ENCODE data around the gene PSAPL1.

DNA sequence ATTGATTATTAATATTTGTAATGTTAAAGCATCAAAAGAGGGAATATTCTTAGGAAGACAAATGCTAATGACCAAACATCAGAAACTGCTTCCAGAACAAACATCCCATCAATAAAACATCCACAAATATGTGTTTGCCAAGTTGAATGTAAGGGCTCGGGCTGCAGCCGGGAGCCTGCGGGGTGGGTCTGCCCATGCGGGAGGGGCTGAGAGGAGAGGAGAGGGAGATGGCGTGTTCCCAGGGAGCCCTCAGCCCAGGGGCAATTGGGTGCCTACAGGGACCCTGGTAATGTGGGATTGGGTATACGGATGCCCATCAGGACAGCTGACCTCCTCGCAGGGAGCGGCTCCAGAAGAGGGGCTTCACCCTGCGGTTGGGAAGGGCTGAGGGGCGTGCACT, 38.4 kb upstream of the PSAPL1 start:
- TF ChIP-seq, protein P1, sequence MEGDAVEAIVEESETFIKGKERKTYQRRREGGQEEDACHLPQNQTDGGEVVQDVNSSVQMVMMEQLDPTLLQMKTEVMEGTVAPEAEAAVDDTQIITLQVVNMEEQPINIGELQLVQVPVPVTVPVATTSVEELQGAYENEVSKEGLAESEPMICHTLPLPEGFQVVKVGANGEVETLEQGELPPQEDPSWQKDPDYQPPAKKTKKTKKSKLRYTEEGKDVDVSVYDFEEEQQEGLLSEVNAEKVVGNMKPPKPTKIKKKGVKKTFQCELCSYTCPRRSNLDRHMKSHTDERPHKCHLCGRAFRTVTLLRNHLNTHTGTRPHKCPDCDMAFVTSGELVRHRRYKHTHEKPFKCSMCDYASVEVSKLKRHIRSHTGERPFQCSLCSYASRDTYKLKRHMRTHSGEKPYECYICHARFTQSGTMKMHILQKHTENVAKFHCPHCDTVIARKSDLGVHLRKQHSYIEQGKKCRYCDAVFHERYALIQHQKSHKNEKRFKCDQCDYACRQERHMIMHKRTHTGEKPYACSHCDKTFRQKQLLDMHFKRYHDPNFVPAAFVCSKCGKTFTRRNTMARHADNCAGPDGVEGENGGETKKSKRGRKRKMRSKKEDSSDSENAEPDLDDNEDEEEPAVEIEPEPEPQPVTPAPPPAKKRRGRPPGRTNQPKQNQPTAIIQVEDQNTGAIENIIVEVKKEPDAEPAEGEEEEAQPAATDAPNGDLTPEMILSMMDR (conservative IDR thresholded peaks at IDR 0.05; ENCODE audit: low read depth, low read length), result no peak
- TF ChIP-seq EZH2 (IDR thresholded peaks at IDR 0.05; ENCODE audit: borderline replicate concordance, low read depth, low read length, poor library complexity, severe bottlenecking), result no peak
